ENCODE results near the gene FAF1. TPM values are rescaled to one million over a fixed set of nuclear protein-coding genes. Genes with fewer than 3 reads are reported as not detected.

Gene FAF1
- total RNA-seq, 6 experiments from 2014 or later, result 24.1 to 32.4 (median 31.6) TPM

DNA sequence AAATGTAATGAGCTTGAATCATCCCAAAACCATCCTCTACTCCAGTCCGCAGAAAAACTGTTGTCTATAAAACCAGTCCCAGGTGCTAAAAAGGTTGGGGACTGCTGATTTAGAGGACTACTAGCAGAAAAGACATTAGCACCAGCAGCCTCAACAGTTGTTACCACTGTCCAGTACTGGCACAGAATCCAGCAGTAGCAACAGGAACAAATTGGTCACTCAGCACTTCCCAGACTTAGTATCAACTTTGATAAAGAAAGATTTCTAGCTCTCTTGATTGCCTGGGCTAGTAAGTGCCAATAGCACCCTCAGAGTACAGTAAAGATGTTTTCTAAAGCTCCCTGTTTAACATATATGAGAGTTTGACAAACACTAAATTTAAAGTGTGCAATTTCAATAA, 127.9 kb downstream of the FAF1 start:
- 100% methylated on average over 1 of the region's 1 CpG for WGBS (ENCODE audit: insufficient coverage, low coverage, low lambda C conversion rate, missing lambda C conversion rate)
- Histone ChIP-seq H3K4me1 (peaks cover 0 to 15% (median 0%) of the 10 kb centered on the region in 4 donors), H3K9me3 (no peaks in the 10 kb centered on the region), H3K27me3 (no peaks in the 10 kb centered on the region), H3K36me3 (no peaks in the 10 kb centered on the region), H3K27ac (no peak overlapping the region), H3K4me3 (no peak overlapping the region)
- DNase-seq, result no peak
- TF ChIP-seq, protein P1, sequence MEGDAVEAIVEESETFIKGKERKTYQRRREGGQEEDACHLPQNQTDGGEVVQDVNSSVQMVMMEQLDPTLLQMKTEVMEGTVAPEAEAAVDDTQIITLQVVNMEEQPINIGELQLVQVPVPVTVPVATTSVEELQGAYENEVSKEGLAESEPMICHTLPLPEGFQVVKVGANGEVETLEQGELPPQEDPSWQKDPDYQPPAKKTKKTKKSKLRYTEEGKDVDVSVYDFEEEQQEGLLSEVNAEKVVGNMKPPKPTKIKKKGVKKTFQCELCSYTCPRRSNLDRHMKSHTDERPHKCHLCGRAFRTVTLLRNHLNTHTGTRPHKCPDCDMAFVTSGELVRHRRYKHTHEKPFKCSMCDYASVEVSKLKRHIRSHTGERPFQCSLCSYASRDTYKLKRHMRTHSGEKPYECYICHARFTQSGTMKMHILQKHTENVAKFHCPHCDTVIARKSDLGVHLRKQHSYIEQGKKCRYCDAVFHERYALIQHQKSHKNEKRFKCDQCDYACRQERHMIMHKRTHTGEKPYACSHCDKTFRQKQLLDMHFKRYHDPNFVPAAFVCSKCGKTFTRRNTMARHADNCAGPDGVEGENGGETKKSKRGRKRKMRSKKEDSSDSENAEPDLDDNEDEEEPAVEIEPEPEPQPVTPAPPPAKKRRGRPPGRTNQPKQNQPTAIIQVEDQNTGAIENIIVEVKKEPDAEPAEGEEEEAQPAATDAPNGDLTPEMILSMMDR (IDR thresholded peaks at IDR 0.05), result no peak
- TF ChIP-seq POLR2A (IDR thresholded peaks at IDR 0.05), result no peak
- intact Hi-C loops (cut with DNase I), result no loop called here
- no peak for ATAC-seq

DNA sequence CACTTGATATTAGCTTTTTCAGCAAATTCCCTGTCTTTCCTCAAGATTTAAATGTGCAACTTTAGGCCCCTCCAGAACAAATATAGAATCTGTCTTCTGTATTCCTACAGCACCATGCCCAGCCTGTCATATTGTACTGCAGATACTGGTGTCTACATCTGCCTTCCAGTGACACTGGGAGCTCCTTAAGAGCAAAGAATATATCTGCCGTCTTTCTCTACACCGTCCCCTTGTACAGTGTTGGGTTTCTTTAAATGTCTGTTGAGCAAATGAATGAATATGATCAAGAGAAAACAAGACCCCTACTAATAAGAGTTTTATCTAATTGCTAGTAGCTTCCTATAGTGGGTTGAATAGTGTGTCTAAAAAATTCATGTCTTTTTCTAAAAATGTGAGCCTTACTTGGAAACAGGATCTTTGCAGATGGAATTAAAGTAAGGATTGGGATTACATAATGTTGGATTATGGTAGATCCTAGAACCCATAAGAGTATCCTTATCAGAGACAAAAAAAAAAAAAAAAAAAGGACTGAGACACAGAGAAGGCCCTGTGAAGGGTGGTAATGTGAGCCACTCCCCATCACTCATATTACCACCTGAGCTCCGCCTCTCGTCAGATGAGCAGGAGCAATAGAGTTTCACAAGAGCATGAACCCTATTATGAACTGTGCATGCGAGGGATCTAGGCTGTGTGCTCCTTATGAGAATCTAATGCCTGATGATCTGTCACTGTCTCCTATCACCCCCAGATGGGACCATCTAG, 128.6 kb downstream of the FAF1 start:
- ATAC-seq, result no peak
- H3K9me3 ChIP-seq, result no peaks in the 10 kb centered on the region
- intact Hi-C loops (cut with DNase I), result no loop called here
- H3K27me3 ChIP-seq, result no peaks in the 10 kb centered on the region
- H3K4me1 ChIP-seq, result peaks cover 0 to 15% (median 0%) of the 10 kb centered on the region in 4 donors
- no peak overlapping the region for H3K4me3 ChIP-seq
- TF ChIP-seq, protein P1 (IDR thresholded peaks at IDR 0.05), result no peak
- no peak for TF ChIP-seq POLR2A (IDR thresholded peaks at IDR 0.05)
- WGBS (ENCODE audit: insufficient coverage, low coverage, low lambda C conversion rate, missing lambda C conversion rate), result 94% methylated on average over 4 of the region's 5 CpGs
- H3K36me3 ChIP-seq, result no peaks in the 10 kb centered on the region
- H3K27ac ChIP-seq, result no peak overlapping the region
- no peak for DNase-seq

DNA sequence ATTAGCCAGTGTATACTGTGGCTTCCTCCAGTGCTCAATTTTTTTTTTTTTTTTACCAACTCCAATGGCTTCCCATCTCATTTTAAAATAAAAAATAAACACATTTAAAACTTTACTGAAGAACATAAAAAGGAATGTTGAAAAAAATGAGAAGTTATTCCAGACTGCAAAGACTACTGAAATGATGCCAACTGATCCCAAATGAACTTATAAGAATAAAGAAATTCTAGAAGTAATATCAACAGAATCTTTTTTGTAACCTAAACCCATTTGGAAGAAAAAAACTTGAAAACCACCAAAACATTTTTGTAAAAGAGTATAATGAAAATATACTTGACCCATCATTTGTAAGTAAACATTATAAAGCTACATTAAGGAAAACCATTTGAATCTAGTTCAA, 129.4 kb downstream of the FAF1 start:
- H3K9me3 ChIP-seq, result no peaks in the 10 kb centered on the region
- ATAC-seq (no peak), DNase-seq (no peak)
- H3K4me1 ChIP-seq, result peaks cover 0 to 15% (median 0%) of the 10 kb centered on the region in 4 donors
- no peak overlapping the region for H3K4me3 ChIP-seq
- no peaks in the 10 kb centered on the region for H3K36me3 ChIP-seq
- no peaks in the 10 kb centered on the region for H3K27me3 ChIP-seq
- intact Hi-C loops (cut with DNase I), result no loop called here
- no peak overlapping the region for H3K27ac ChIP-seq
- no peak for TF ChIP-seq POLR2A (IDR thresholded peaks at IDR 0.05)
- TF ChIP-seq, protein P1 (IDR thresholded peaks at IDR 0.05), result no peak

DNA sequence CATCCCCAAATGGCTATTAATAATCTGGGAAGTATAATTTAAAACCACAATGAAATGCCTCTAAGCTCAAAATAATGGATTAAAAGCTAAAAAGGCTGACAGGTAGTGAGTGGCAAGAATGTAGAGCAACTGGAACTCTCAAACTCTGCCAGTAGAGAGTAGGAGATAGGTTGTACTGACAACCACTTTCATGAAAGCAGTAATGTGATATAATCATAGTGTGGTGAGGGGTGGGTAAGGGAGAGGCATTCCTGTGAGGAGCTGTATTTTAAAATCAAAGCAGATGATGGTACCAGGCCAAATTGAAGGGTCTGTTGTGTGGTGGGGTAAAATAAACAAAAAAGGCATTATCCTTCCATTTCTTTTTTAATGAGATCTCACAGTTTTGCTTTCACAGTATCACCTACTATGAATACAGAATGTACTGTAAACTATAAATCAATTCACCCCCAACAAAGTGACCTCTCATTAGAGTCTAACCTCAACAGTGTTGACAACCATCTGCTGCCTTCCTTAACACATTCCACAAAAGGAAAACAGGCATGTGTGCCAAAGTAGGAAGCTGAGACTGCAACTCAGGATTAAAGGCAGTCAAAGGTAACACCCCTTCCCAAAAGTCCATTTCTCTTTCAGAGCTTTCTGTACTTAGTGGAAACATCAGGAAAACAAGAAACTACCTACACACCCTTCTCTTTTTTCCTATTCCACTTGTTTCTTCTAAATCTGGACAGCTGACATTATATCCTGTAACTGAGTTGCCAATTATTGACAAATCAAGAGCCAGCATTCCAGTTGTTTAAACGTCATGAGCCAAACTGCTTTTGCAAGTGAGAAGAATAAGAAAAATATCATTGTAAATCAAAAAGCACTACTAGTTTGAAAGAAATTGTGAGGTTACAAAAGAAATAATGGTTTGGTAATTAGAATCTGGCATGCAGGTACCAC, 130.8 kb downstream of the FAF1 start:
- WGBS (ENCODE audit: insufficient coverage, low coverage, low lambda C conversion rate, missing lambda C conversion rate), result 13% methylated on average over 1 of the region's 1 CpG
- Histone ChIP-seq H3K36me3 (no peaks in the 10 kb centered on the region), H3K27ac (peak overlapping the region; percentile 14 to 24 (median 23)), H3K27me3 (no peaks in the 10 kb centered on the region), H3K4me3 (no peak overlapping the region), H3K9me3 (no peaks in the 10 kb centered on the region), H3K4me1 (peaks cover 0 to 15% (median 2%) of the 10 kb centered on the region in 4 donors)
- TF ChIP-seq, protein P1 (IDR thresholded peaks at IDR 0.05), result no peak
- no peak for TF ChIP-seq POLR2A (IDR thresholded peaks at IDR 0.05)
- DNase-seq (no peak), ATAC-seq (peak; percentile 59 to 85 (median 80))
- intact Hi-C loops (cut with DNase I), result no loop called here

Data from right lobe of liver (tissue), 6 donors.